Osteocyte (in vitro differentiated cells): Measurements from ENCODE around the gene SYNDIG1. TPM values are rescaled to one million over a fixed set of nuclear protein-coding genes. Genes with fewer than 3 reads are reported as not detected.

Source experiments
- DNase-seq: peaks from one replicate; pipeline ENCODE4 v3.0.0; 2021; ENCODE audit warnings: mixed read lengths; ENCODE audit not compliant: unreplicated experiment; ENCODE audit errors: extremely low spot score
- H3K27ac Mint-ChIP-seq: one replicate; pipeline ENCODE4 v1.8.0; 2021; ENCODE audit warnings: mild to moderate bottlenecking, mixed read lengths; ENCODE audit not compliant: unreplicated experiment
- H3K27me3 Mint-ChIP-seq: one replicate; pipeline ENCODE4 v1.8.0; 2021; ENCODE audit warnings: mixed read lengths; ENCODE audit not compliant: unreplicated experiment
- H3K36me3 Mint-ChIP-seq: one replicate; pipeline ENCODE4 v1.8.0; 2021; ENCODE audit warnings: mixed read lengths; ENCODE audit not compliant: unreplicated experiment
- H3K4me1 Mint-ChIP-seq: one replicate; pipeline ENCODE4 v1.8.0; 2021; ENCODE audit warnings: mixed read lengths; ENCODE audit not compliant: unreplicated experiment
- H3K4me3 Mint-ChIP-seq: one replicate; pipeline ENCODE4 v1.8.0; 2021; ENCODE audit warnings: mild to moderate bottlenecking, moderate library complexity, mixed read lengths; ENCODE audit not compliant: unreplicated experiment
- H3K9me3 Mint-ChIP-seq: one replicate; pipeline ENCODE4 v1.8.0; 2021; ENCODE audit warnings: mixed read lengths; ENCODE audit not compliant: unreplicated experiment
- total RNA-seq: library from RNA; stranded (reverse); gene quantifications from 2 replicates; pipeline ENCODE4 v1.2.1, GENCODE V29; 2021
- TF ChIP-seq, protein P1 (sequence below): fragments of 200-600 bp; sonication (generic); IDR thresholded peaks from 2 replicates; pipeline ENCODE4 v1.5.0; 2021; ENCODE audit warnings: antibody characterized with exemption, mild to moderate bottlenecking, moderate library complexity

SYNDIG1 gene
- total RNA-seq, 1 donor from 2014 or later, result 0.40 TPM

DNA sequence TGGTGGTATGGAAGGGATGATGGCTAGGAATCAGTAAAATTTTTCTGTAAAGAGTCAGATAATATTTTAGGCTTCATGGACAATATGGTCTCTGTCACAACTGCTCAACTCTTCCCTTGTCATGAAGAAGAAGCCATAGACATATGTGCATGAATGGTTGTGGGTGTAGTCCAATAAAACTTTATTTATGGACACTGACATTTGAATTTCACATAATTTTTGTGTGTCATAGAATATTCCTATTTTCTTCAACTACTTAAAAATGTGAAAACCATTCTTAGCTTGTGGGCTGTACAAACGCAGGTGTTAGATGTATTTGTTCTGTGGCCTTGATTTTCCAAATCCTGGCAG lies 59.9 kb downstream of the SYNDIG1 start:
- DNase-seq, result no peak
- H3K9me3 Mint-ChIP-seq, result no peaks in the 10 kb centered on the region
- H3K27ac Mint-ChIP-seq, result no peak overlapping the region
- no peaks in the 10 kb centered on the region for H3K4me1 Mint-ChIP-seq
- H3K36me3 Mint-ChIP-seq, result no peaks in the 10 kb centered on the region
- no peak overlapping the region for H3K4me3 Mint-ChIP-seq
- TF ChIP-seq, protein P1, sequence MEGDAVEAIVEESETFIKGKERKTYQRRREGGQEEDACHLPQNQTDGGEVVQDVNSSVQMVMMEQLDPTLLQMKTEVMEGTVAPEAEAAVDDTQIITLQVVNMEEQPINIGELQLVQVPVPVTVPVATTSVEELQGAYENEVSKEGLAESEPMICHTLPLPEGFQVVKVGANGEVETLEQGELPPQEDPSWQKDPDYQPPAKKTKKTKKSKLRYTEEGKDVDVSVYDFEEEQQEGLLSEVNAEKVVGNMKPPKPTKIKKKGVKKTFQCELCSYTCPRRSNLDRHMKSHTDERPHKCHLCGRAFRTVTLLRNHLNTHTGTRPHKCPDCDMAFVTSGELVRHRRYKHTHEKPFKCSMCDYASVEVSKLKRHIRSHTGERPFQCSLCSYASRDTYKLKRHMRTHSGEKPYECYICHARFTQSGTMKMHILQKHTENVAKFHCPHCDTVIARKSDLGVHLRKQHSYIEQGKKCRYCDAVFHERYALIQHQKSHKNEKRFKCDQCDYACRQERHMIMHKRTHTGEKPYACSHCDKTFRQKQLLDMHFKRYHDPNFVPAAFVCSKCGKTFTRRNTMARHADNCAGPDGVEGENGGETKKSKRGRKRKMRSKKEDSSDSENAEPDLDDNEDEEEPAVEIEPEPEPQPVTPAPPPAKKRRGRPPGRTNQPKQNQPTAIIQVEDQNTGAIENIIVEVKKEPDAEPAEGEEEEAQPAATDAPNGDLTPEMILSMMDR, result no peak
- no peaks in the 10 kb centered on the region for H3K27me3 Mint-ChIP-seq

GRCh38 chr20:24530131-24530680 lies 60.8 kb downstream of the SYNDIG1 start:
- Mint-ChIP-seq H3K4me1 (no peaks in the 10 kb centered on the region), H3K27me3 (no peaks in the 10 kb centered on the region)

GRCh38 chr20:24531202-24531601 lies 61.8 kb downstream of the SYNDIG1 start:
- Mint-ChIP-seq H3K27ac (no peak overlapping the region), H3K4me3 (no peak overlapping the region), H3K9me3 (no peaks in the 10 kb centered on the region), H3K36me3 (no peaks in the 10 kb centered on the region), H3K27me3 (no peaks in the 10 kb centered on the region), H3K4me1 (no peaks in the 10 kb centered on the region)
- TF ChIP-seq, protein P1, result no peak
- no peak for DNase-seq

More at GRCh38 chr20:24530131-24530680, 60.8 kb downstream of the SYNDIG1 start:
- TF ChIP-seq, protein P1, result no peak
- no peaks in the 10 kb centered on the region for H3K36me3 Mint-ChIP-seq
- no peak overlapping the region for H3K27ac Mint-ChIP-seq
- no peaks in the 10 kb centered on the region for H3K9me3 Mint-ChIP-seq
- DNase-seq, result no peak
- no peak overlapping the region for H3K4me3 Mint-ChIP-seq

DNA sequence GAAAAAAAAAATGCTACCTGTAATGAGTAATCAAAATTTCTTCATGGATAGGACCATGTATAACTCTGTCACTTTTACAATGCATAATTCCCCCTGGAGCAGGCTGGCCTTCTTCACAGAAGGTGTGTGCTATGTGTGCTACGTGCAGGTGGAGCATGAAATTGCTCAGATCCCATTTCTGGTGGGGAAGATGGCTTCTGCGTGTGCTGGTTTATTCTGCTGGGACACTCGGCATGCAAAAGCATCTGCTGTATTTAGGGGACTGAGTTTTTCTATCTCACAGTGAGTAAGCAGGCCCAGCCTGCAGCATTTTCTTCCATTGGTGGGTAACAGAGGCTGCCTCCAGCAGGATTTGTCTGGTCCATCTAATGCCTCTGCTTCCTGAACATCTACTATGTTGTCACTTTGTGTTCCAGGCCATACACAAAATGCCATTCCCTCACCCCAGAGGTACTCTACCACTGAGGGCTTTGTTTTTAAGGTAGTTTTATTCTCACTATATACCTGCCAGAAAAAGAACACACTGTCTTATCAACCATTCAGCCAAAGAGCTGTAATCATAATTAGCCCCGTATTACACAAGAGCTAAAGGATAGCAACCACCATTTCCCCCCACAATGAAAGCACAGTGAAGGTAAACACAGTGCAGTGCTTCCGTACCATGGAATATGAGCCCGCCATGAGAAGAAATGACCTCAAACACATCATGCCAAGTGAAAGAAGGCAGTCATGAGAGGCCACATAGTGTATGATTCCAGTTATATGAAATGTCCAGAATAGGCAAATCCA lies 62.4 kb downstream of the SYNDIG1 start:
- H3K9me3 Mint-ChIP-seq, result no peaks in the 10 kb centered on the region
- no peaks in the 10 kb centered on the region for H3K36me3 Mint-ChIP-seq

DNA sequence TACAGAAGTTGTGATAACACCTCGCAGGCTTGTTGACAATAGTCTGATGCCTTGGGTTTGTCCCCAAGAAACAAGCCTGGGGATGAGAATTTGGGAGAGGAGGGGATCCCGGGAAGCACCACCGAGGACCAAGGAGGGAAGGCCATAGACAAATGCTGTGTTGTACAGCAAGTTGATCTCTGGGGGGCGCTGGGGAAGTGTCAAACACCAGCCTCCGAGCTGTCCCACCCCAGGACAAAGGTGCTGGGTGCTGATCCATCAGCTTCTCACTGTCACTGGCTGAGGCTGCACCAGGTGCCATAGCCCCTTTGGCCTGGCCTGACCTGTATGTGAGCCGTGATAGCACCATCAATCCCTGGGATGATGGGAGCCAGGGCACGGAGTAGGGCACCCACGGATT lies 64.0 kb downstream of the SYNDIG1 start:
- TF ChIP-seq, protein P1, result no peak
- Mint-ChIP-seq H3K27me3 (no peaks in the 10 kb centered on the region), H3K4me3 (no peak overlapping the region), H3K4me1 (no peaks in the 10 kb centered on the region), H3K9me3 (no peaks in the 10 kb centered on the region), H3K27ac (no peak overlapping the region), H3K36me3 (no peaks in the 10 kb centered on the region)
- peak; percentile 59 for DNase-seq

More for the DNA sequence above, 62.4 kb downstream of the SYNDIG1 start:
- Mint-ChIP-seq H3K27me3 (no peaks in the 10 kb centered on the region), H3K27ac (no peak overlapping the region), H3K4me1 (no peaks in the 10 kb centered on the region), H3K4me3 (no peak overlapping the region)
- no peak for DNase-seq
- TF ChIP-seq, protein P1, result no peak
